Suppressor macrophage (primary cell): Measurements from ENCODE around the gene PIP5K1A.
"Not testable (repeated sequence)": the region's sequence is repeated elsewhere in the genome, so short reads cannot be mapped to it uniquely, and the experiment has no call there.

Experiments used
- DNase-seq, 4 experiments: peaks; one replicate each; pipeline ENCODE4 v3.0.0-alpha.2; 2020 to 2022
- total RNA-seq, 17 experiments: gene quantifications; one replicate each; lab custom pipeline; 2026; ENCODE audit warnings: mixed read lengths in 6 of 17, inconsistent platforms in 3 of 17; lab: John Stamatoyannopoulos, UW

Gene PIP5K1A
- 50.4 to 147 (median 63.3) reads per million in 17 experiments for total RNA-seq

DNA sequence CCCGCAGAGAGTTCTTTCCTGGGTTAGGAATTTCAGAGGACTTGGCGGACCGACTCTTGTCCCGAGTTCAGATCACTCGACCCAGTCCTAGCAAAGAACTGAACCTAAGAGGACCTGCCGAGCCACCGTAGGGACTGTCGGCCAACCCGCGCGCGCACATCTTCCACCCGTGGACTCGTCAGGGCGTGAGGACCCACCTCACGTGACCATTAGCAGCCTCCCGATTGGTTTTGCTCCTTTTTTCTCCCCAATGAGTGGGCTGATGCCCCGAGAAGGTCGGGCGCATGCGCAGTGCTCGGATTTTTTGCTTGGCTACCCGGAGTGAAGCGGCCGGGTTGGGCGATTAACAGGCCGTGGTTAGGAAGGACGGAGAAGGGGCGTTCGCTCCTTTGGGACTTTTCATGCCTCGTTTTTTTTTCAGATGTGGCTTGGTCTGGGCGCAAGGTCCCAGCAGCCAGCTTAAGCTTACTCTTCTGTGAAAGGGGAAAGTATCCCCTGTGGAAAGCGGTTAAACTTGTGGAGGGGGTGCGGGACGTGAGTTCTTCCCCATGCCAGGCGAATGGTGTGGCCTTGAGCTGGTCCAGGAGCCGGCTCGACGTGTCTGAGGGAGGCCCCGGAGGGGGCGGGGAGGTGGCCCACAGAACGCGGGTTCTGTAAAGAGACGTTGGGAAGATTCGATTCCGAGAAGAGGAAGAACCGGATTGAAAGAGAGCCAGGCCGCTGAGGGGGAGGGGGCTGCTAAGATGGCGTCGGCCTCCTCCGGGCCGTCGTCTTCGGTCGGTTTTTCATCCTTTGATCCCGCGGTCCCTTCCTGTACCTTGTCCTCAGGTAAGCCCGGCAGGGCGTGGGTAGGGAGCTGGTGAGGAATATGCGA lies at the start of gene PIP5K1A:
Gene PIP5K1A (plus strand): TSS at position 299 of the 874 bp plus-strand sequence. CDS start 445 bp downstream, at position 744.
- DNase-seq = peak; percentile 100

DNA sequence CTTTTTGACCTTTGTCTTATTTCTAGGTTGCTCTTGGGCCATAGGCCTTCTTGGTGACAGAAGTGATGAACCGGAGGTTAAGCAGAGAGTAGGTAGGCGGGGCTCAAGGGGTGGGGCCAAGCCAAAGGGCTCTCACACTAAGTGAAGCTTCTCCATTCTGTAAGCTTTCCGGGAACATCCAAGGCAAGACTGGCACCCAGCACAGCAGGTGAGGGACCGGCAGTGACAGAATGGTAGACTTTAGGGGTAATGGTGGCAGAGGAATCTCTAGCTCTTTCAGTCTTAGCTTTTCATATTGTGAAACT lies 41.9 kb upstream of the PIP5K1A start, which contains the start of gene TNFAIP8L2:
Gene TNFAIP8L2 (plus strand): TSS at position 135 of the 305 bp plus-strand sequence. CDS start 2,049 bp downstream, outside the sequence.
- peak; percentile 76 to 91 (median 88) for DNase-seq

DNA sequence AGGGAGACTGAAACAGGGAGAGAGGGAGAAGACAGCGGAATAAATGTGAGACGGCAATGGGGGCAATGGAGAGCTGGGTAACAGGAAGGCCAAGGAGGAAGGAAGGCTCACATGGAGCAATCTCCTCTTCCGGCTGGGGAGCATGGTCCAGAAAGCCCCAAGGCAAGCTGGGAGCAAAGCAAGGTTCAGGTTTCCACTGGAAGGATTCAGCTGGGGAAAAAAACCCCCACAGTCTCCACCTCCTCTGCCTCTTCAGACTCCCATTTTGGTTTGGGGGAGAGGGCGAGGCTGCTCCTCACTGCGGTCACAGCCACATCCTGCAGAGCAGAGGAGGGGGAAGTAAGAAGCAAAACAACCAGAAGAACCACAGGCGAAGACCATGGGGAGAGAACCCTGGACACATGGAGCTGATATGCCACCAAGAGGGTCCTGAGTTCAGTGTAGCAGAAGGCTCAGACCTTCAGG lies 41.3 kb upstream of the PIP5K1A start:
- DNase-seq = peak; percentile 59 to 82 (median 75)

- DNase-seq = peak; percentile 18 to 57 (median 52)
Measured at GRCh38 chr1:151158326-151158725, 40.0 kb upstream of the PIP5K1A start.

- peak in 1 of 4 experiments; percentile 37 for DNase-seq
Measured at GRCh38 chr1:151158751-151159251, 39.6 kb upstream of the PIP5K1A start.

GRCh38 chr1:151159373-151159772 lies 39.0 kb upstream of the PIP5K1A start:
- DNase-seq = peak; percentile 47 to 70 (median 66)

DNA sequence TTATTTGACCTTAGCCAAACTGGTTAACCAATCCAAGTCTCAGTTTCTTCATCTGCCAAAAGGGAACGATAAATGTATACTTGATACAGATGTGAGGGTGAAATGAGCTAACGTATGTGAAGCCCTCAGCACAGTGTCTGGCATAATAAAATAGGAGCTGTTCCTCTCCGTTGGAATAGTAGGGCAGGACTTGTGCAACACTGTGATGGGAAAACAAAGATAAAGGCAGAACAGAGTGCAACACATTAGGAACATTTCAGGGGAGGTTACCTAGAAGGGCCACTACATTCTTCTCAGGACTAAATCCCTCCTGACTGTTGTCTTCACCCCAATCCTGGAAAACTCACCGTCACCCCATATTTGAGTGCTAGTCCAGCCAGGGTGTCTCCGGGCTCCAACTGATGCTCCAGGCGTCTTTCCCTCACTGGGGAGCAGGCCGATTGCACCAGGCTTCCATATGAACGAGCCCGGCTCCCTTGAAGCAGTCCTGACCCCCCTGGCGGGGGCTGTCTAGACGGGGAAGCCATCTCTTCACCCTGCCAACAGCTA lies 33.5 kb upstream of the PIP5K1A start:
- no peak for DNase-seq

- no peak for DNase-seq
Measured at GRCh38 chr1:151165281-151165737, 33.0 kb upstream of the PIP5K1A start.

- peak; percentile 98 to 99 (median 98) for DNase-seq
Measured at GRCh38 chr1:151165738-151166504, 32.4 kb upstream of the PIP5K1A start, which contains the start of the genes LYSMD1 and SCNM1. Gene LYSMD1 (minus strand): TSS chr1:151165902. CDS start chr1:151165258, 644 bp downstream. Gene SCNM1 (plus strand): TSS chr1:151166144. CDS start chr1:151166153, 9 bp downstream.

DNA sequence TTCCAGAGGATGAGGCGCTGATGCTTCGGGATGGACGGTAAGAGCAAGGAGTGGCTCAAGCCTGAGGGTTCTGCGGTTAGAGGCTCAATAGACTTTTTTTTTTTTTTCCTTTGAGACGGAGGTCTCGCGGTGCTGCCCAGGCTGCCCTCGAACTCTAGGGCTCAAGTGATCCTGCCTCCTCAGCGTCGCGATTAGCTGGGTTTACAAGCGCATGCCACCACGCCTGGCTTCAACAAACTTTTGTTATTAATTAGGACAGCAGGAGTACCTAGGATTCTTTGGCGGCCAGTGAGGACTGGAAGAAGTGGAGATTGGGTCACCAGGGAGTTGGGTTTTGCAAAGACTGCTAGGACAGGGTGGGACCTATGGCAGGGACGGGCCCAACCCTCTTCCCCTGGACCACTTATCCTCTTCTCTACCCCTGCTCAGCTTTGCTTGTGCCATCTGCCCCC lies 31.8 kb upstream of the PIP5K1A start:
- DNase-seq = peak; percentile 12 to 56 (median 36)

DNA sequence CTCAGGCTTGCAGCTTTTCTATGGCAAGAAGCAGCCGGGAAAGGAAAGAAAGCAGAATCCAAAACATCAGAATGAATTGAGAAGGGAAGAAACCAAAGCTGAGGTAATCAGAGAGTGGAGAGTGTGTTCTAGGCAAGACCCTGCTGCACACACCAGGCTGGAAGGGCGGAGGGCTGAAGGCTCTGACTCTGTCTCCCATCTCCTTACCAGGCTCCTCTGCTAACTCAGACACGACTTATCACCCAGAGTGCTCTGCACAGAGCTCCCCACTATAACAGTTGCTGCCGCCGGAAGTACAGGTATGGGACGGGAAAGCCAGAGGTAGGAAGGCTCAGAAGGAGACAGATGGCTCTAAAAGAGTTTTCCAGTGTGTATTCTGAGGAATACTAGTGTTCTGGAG lies 31.2 kb upstream of the PIP5K1A start:
- DNase-seq = no peak

- DNase-seq = no peak
Measured at GRCh38 chr1:151171190-151171589, 27.2 kb upstream of the PIP5K1A start.

DNA sequence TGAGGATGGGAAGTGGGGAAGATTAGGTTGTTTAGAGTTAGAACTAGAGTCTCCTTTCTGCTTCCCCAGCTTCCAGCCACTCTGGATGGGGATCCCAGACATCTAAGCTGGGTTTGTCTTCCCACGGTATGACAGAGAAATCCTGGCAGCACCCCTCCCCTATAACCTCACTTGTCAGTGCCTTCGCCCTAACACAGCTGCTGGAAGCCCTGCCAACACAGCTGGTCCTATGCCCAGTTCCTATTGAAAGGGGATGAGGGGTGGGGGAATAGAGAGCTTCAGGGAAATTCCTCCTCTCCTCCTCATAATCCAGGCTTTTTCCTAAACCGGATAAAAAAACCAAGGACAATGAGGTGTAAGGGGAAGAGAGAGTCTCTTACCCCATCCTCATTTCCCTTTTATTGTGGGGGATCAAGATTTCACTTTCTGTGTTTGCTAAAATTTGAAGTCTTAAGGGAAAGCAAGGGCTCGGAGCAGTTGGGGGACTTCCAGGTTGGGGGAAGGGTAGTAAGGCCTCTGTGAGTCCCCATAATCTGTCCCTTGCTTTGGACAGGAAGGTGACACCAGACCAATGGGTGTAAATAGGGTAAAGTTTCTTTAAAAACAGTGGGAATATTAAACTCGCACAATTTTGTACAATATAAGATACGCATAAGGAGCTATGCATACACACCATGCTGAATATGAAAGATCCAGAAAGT lies 23.2 kb upstream of the PIP5K1A start:
- DNase-seq = no peak

DNA sequence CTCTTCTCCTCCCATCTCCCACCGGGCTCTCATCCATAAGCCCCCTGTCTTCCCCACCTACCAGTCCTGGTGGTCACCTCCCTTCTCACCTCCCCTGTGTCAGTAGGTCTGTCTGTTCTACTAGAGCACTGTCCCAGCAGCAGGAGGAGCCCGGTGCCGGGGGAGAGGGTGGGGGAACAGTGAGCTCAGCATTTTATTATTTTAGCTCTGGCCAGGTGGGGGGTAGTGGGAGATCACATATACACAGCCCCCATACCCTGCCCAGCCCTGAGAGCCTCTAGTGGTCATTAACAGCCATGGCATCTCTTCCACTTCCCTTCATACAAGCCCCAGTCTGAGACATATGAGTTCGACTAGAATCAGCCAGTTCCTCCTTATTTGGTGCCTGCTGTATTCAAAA lies 22.5 kb upstream of the PIP5K1A start, which contains the start of gene TMOD4:
Gene TMOD4 (minus strand): TSS at position 119 of the 400 bp plus-strand sequence. CDS start 1,106 bp downstream, outside the sequence.
- DNase-seq = peak in 3 of 4 experiments; percentile 47 to 67 (median 56)

- DNase-seq = no peak
Measured at GRCh38 chr1:151176514-151177045, 21.8 kb upstream of the PIP5K1A start.

DNA sequence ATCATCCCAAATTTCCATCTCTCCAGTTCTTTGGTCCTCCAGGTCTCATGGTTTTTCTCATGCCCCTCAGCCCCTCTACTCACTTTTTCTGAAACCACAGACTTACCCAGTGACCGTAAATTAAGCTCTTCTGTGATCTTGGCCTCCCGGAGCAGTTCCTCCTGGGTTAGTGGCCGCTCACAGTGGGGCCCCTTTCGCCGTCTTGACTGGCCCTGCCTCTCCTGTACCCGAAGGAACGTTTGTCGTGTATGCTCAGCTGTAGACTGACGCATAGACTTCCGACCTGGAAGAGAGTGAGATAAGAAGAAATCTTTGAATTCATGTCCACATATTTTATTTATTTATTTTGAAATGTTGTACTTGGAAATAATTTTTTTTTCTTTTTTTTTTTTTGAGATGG lies 14.1 kb upstream of the PIP5K1A start:
- no peak for DNase-seq

- no peak for DNase-seq
Measured at GRCh38 chr1:151187205-151187604, 11.1 kb upstream of the PIP5K1A start.

DNA sequence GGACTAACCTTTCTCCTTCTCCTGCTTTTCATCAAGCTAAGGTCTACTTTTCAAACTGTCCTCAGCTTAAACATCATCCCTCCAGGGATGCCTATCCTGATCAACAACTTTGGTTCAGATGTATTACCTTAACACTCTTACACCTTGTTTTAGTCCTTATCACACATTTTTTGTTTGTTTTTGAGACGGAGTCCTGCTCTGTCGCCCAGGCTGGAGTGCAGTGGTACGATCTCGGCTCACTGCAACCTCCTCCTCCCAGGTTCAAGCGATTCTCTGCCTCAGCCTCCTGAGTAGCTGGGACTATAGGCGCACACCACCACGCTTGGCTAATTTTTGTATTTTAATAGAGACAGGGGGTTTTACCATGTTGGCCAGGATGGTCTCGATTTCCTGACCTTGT lies 9.7 kb upstream of the PIP5K1A start:
- DNase-seq = not testable (repeated sequence)

GRCh38 chr1:151189637-151190445 lies 8.5 kb upstream of the PIP5K1A start, which contains the start of gene VPS72:
Gene VPS72 (minus strand): TSS chr1:151190197. CDS start chr1:151190121, 76 bp downstream.
- peak; percentile 81 to 90 (median 88) for DNase-seq

DNA sequence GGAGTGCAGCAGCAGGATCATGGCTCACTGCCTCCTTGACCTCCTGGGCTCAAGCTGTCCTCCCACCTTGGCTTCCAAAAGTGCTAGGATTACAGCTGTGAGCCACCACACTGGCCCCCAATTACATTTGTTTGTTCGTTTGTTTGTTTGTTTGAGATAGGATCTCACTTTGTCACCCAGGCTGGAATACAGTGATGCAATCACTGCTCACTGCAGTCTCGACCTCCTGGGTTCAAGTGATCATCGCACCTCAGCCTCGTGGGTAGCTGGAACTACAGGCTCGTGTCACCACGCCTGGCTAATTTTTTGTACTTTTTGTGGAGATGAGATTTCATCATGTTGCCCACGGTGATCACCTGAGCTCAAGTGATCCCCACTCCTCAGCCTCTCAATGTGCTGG lies 6.3 kb upstream of the PIP5K1A start:
- no peak for DNase-seq
